GM19328 (cell line): ENCODE measurements around the gene CLEC11A.

ENCODE experiments used
- ATAC-seq: cut with Tn5 transposase; IDR thresholded peaks from one replicate; pipeline ENCODE4 v1.9.1; 2021; ENCODE audit warnings: mild to moderate bottlenecking, moderate library complexity; ENCODE audit not compliant: unreplicated experiment

Gene CLEC11A

DNA sequence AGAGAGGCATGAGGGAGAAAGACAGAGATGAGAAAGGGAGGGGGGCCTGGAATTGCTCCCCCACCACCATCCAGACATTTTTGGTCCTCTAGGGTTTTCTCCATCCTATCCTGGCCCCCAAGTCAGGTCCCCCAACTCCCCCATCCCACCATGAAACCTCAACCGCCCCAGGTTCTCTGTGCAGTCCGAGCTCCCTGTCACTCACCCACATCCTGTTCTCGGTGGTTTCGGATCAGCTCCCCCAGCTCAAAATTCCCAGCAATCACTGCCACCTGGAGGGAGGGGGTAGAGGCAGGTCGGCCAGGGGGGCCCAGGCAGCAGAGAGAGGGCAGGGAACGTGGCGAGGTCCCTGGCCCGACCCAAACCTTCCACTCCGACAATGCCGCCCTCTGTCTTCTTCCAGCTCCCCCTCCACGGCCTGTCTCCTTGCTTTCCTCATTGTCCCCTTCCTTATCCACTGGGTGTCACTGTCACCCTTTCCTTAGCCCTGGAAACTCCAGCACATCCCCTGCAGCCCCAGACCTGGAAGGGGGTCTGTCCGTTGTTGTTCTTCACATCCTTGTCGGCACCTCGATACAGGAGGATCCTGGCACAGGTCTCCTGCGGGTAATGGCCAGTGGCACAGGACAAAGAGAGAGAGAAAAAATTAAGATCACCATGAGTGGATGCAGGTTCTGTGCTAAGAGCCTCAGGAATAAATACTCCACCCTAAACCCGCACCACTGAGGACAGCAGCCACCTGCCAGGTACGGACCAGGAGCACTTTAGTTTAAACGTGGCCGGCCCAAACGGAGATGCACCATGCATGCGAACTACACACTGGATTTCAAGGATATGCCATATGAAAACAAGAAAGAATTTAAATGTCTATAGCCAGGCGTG, 19.0 kb upstream of the CLEC11A start:
- no peak for ATAC-seq

DNA sequence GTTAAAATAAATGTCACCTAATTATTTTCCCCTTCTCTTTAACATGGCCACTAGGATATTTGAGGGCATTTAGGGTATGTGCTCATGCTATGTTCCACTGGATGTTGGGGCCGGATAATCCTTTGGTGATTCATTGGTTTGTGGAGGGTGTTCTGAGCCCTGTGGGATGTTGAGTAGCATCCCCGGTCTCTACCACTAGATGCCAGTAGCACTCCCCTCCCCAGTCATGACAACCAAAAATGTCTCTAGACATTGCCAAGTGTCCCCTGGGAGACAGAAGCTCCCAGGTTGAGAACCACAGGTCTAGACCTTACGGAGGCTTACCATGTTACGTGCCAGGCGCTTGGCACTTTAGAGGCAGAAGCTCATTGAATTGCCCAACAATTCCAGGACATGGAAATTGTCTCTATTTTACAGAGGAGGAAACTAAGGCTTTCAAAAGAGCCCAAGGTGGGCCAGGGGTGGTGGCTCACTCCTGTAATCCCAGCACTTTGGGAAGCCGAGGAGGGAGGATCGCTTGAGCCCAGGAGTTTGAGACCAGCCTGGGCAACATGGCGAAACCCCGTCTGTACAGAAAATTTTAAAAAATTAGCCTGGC, 17.6 kb upstream of the CLEC11A start:
- ATAC-seq = no peak

DNA sequence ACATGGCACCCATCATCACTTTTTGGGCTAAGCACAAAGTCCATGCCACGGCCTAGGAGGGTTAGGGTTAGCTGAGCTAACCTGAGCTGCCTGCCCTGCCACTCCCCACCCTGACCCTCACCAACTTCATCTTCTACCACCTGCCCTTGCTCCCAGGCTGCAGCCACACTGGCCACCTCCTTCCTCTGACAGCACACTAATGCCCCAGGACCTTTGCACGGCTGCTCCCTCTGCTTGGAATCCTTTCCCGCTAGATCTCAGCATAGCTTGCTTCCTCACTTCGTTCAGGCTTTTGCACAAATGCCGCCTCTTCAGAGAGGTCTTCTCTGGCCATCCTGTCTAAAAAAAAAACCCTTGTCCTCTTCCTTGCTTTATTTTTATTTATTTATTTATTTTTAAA, 16.8 kb upstream of the CLEC11A start:
- no peak for ATAC-seq

DNA sequence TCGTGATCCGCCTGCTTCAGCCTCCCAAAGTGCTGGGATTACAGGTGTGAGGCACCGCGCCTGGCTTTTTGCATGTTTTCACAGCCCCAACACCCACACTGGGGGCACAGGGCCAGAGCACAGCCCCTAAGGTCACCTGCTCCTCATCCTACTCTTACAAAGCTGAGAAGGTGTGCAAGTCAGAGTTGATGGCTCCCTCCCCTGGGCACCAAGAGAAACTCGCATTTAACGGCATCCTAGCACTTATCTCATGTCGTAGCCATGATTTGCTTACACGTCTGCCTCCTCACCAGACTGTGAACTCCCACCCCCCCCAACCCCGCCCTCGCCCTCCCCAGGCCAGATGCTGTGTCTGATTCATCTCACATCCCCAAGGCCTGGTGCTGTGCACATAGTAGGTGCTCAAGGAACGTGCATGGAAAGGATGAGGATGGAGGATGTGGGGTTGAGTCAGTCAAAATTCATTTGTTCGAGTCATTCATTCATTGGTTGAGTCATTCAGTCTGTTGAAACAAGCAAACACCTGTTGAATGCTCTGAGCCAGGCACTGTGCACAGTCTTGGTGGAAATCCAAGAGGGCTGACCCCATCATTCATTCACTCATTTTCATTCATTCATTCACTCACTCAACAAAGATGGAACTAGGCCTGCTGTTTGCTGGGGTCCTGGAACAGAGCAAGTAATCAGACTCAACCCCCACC, 14.8 kb upstream of the CLEC11A start:
- no peak for ATAC-seq

DNA sequence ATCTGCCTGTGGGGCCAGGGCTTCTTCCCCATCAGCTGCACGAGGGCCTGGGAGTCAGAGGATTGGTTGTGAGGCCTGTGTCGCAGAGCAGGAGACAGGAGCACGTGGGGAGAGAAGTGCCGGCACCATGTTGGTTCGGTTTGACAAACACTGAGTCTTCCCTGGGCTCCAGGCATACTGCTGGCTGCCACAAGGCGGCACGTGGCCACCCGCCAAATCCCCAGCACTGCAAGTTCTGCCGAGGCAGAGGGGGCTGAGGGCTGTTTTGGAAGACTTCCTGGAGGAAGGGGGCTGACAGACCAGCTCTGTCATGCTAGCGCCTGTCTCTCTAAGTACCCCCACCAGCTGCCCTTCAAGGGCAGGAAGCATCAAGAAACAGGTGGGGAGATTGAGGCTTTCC, 13.1 kb upstream of the CLEC11A start:
- ATAC-seq = no peak

DNA sequence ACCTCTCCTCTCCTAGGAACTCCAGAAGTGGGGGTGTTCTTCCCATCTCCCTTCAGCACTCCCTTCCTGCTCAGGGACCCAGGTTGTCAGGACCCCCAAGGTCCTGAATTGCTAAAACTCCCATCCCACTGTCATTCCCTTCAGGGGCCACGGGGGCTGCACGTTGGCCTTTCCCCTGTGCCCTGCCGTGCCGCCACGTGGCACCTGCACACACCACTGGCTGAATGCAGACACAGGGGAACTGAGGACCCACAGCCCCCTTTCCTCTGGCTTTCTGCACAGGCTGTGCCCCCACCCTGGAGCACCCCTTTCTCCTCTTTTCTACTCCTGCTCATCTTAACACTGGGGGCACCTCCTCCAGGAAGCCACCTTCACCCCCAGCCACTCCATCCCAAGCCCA, 12.6 kb upstream of the CLEC11A start:
- no peak for ATAC-seq

DNA sequence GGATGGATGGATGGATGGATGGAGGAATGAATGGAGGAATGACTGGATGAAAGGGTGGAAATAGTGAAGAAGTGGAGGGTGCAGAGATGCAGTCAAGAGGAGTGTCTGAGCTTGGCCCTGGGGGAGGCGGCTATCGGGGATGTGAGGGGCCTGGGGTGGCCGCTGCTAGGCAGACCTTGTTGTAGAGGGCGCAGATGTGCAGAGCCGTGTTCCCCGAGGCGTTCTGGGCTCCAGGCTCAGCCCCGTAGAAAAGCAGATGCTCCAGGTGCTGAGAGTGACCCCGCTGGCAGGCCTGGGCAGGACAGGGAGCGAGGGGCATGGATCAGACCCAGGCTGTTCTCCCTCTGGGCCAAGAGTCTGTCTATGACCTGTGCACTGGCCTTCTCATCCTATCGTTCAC, 12.0 kb upstream of the CLEC11A start:
- no peak for ATAC-seq

DNA sequence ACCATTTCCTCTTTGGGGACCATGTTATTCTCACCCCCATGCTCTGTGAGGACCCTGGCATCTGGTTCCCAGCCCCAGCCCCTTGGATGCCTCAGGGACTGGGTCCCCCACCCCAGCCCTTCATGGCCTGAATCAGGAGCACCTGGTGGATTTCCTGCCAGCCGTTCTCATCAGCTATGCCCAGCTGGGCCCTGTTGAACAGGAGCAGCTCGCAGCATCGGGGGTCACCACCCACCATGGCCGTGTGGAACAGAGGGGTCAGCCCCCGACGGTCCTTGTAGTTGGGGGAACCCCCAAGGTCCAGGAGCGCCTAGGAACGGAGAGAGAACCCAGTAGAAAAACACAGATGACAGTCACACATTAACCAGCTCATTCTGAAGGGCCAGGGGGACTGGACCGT, 11.4 kb upstream of the CLEC11A start:
- ATAC-seq = no peak

GRCh38 chr19:50712833-50713232, 10.3 kb upstream of the CLEC11A start:
- no peak for ATAC-seq

DNA sequence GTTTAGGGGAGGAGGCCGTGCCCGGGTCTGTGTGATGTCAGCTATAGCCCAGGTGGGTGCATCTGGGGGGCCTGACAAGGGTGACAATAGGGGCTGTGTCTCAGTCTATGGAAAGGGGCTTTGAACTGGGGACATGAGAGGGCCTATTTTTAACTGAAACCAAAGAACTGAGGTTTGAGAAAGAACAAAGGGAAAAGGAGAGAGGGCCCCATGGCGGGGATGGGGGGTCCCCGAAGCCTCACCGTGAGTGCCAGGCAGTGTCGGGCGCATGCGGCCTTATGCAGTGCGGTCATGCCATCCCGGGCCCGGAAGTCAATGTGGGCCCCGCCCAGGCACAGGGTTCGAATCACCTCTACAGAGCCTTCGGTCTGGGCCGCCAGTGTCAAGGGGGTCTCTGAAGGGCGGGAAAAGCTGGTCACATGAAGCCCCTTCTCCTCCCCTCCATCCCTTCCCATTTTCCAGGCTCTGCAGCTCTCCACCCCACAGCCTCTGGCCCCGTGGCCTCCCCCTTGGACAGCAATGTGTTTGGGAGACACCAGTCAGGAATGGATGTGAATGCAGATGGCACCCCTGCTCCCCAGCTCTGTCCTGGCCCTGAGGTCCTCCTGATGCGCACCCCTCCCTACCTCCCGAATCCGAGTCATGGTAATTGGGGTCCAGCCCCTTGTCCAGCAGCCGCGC, 9.5 kb upstream of the CLEC11A start:
- no peak for ATAC-seq

DNA sequence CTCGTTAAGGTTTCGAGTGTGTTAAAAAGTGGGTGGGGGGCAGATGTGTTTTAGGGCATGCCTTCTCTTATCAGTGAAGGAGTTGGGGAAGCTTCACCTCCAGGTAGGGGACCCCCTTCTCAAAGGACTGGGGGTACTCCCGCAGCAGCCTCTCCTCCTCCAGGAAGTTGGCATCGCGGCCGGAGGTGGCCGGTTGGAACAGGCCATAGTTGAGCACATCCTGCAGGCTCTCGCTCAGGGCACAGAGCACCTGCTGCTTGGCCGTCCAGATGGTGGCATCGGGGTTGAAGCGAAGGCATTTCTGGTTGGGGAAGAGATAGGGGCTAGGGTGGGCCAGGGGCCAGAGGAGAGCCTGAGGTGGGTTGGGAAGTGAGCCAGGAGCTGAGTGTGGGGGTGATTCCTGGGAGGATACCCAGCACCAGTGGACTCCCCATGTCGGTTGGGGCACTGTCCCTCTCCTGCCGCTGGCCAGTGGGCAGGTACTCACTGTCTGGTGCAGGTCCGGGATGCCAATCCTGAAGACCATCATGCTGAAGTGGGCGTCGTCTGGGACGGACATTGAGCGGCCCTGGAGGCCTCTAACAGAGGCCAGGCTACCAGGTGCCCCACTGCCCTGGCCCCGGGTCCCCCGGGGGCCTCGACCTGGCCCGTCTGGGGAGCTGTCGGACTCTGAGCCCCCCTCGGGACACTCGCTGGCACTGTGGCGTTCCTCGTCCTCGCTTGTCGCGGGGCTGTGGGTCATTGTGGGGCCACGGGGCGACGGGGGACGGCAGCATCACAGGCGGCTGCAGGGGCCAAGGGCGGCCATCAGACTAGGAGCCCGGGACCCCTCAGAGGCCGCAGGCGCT, 6.8 kb upstream of the CLEC11A start:
- no peak for ATAC-seq

DNA sequence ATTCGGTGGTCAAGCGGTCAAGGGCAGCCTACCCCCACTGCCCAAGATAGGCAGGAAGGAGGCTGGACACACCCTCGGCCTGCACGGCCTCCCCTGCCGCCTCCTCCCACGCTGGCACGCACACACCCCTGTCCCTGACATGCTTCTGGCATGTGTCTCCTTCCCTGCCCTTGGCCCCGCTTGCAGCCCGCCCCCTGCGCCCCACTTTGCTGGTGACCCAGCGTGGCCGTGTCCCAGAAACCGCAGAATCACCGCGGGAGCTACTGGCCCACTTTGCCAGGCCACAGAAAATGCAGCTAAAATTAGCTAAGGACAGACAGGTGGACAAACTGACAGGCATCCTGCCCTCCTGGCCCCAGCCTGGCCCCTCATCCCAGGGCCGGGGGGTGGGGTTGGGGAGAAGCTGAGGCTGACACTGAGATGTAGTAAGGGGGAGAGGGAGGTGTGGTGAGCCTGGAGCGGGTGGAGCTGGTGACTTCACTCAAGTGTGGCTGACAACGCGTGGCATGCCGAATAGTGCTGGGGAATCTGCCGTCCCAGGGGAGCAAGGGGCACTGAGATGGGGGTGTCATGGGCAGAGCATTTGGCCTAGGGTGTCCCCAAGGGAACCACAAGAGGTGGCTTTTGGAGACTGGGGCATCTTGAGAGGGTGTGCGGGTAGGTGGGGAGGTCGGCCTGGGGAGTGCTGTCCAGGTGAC, 6.0 kb upstream of the CLEC11A start:
- ATAC-seq = no peak

GRCh38 chr19:50717891-50718254, 5.3 kb upstream of the CLEC11A start:
- ATAC-seq = no peak

GRCh38 chr19:50718255-50719118, 4.7 kb upstream of the CLEC11A start:
- no peak for ATAC-seq

DNA sequence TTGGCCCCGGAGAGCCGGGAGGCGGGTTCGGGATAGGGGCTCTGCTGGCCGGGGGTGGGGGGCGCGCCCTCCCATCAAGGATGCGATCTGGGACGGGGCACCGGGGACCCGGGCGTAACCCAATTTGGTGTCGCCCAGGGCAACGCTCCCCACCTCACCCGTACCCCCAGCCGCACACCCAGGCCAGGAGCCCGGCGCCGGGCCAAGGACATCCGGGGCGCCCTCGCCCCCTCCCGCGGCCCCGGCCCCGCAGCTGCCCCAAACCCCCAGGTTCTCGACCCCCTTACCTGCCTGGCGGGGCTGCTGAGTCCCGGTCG, 4.1 kb upstream of the CLEC11A start:
- no peak for ATAC-seq

- no peak for ATAC-seq
These were observed 3.6 kb upstream of the CLEC11A start, which contains the start of gene SHANK1 for GRCh38 chr19:50719566-50719965. Gene SHANK1, minus strand, starts transcription at chr19:50719802. Its CDS starts 2,883 bp downstream, at chr19:50716919.

DNA sequence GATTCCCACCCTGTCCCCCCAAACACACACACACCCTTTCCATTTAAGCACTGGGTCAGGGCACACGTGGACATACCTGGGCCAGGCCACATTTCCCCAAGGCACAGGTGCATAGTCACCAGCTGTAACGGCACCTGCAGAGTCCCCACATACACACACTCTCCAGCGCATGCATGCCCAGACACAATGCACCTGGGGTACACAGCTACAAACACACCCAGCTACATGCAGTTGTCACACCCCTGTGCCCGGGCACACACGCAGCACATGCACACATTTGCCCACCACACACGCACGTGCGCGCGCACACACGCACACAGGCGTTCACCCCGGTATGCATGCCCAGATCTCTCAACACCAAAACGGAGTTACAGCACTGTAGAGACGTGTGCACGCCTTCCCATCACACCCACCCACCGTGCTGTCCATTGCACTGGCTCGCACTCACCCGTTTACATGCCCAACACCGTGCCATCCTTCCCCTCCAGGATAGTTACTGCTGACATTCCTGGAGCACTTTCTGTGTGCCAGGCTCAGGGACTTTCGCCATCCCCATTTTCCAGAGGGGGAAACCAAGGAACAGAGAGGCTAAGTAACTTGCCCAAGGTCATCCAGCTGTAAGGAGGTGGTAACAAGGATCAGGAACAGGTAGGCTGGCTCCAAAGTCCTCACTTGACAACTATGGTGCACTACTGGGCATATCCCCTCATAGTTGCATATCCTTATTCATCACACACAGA, 2.8 kb upstream of the CLEC11A start:
- ATAC-seq = no peak

- ATAC-seq = no peak
These were observed 2.2 kb upstream of the CLEC11A start for GRCh38 chr19:50720921-50721381.
